ENCODE results near the gene NPC1.

Gene NPC1

DNA sequence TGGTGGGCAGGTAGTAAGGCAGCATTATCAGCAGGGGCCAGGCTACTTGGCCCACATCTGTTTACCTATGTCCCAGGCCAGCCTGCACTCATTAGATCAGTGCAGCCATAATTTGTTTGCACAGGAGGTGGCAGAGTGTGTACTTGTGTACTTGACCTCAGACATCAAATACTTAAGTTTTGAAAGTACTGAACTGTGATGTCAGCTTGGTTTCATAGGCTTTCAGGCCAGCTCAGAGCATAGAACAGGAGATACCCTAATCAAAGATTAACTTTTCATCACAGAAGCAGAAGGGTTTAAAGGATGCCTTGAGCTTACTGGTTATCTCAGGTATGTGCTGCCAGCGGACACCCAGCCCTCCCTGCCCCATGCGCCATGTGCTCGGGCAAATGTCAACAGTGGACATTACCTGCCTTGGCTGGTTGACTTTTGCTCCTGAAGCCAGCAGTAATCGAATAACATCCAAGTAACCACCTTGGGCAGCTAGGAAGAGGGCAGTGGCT, 43.2 kb upstream of the NPC1 start:
- no peak overlapping the region for H3K4me3 ChIP-seq (ENCODE audit: low read depth, low read length)
- TF ChIP-seq, protein P1, sequence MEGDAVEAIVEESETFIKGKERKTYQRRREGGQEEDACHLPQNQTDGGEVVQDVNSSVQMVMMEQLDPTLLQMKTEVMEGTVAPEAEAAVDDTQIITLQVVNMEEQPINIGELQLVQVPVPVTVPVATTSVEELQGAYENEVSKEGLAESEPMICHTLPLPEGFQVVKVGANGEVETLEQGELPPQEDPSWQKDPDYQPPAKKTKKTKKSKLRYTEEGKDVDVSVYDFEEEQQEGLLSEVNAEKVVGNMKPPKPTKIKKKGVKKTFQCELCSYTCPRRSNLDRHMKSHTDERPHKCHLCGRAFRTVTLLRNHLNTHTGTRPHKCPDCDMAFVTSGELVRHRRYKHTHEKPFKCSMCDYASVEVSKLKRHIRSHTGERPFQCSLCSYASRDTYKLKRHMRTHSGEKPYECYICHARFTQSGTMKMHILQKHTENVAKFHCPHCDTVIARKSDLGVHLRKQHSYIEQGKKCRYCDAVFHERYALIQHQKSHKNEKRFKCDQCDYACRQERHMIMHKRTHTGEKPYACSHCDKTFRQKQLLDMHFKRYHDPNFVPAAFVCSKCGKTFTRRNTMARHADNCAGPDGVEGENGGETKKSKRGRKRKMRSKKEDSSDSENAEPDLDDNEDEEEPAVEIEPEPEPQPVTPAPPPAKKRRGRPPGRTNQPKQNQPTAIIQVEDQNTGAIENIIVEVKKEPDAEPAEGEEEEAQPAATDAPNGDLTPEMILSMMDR (IDR thresholded peaks at IDR 0.05; ENCODE audit: low read depth, low read length) = no peak

DNA sequence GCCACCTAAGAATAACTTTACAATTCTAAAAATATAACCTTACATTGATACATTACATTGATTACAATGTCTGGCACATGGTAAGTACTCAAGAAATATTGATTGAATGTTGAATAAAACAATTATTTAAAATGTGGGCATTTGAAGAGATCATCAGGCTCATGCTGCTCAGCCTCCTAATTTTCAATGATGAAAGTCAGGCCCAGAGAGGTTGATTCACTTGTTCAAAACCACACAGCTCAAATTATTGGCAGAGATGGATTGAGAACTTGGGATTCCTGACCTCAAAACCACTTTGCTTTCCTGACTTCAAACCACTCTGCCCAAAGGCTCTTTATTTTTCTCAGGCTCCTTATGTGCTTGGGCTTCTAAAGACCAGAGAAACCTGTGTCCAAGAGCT, 41.7 kb upstream of the NPC1 start:
- TF ChIP-seq, protein P1 (IDR thresholded peaks at IDR 0.05; ENCODE audit: low read depth, low read length) = no peak
- no peak overlapping the region for H3K4me3 ChIP-seq (ENCODE audit: low read depth, low read length)

DNA sequence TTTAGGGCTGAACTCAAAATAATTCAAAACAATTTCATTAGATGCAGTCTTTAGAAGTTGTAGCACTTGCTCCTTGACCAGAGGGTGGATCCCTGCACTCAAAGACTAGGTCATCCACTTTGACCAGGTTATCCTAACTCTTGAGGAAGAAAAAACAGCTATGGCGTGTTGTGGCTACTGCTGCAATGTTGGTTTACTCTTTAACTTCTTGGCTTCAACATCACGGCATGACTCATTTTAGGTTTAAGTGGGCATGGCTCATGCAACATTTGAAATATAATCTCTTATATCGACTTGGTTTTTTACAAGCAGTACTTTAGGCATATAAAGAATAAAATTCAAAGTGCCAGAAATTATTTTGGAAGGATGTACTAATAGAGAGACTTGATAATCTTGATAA, 41.0 kb upstream of the NPC1 start:
- TF ChIP-seq, protein P1 (IDR thresholded peaks at IDR 0.05; ENCODE audit: low read depth, low read length) = no peak
- H3K4me3 ChIP-seq (ENCODE audit: low read depth, low read length) = no peak overlapping the region

DNA sequence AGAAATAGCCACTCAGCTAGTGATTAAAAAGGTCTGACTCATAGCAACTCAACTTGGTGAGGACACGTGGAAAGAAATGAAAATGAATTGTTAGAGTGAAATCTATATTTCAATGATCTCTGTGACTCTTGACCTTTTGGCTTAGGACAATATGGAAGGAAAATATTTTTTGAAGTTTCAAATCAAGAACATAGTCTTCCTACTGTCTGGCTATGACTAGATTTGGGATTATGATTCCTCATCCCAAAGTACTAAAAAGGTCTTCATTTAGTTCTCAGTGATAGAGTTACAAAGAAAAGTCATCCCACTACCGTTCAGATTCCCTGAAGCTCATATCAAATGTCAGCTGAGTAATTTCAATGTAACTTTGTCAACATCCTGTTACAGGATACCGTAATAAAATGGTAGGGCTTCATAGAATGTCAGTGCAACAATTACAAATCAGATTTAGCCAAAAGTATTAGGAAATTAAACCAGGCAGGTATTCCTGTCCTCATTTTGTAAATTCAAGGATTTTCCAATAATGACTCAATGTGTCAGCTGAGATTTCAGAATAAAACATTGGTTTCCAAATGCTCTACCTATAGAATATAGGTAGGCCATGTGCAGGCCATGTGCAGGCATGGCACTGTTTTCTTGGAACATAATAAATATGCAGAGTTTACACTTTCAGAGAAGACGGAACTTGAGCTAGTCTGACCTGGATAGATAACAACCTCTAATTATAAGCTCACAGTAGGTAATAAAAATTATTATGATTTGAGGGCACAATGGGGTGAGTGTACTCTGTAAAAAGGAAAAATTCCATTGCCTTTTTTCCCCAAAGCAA, 40.4 kb upstream of the NPC1 start:
- TF ChIP-seq, protein P1 (IDR thresholded peaks at IDR 0.05; ENCODE audit: low read depth, low read length) = no peak
- H3K4me3 ChIP-seq (ENCODE audit: low read depth, low read length) = no peak overlapping the region

DNA sequence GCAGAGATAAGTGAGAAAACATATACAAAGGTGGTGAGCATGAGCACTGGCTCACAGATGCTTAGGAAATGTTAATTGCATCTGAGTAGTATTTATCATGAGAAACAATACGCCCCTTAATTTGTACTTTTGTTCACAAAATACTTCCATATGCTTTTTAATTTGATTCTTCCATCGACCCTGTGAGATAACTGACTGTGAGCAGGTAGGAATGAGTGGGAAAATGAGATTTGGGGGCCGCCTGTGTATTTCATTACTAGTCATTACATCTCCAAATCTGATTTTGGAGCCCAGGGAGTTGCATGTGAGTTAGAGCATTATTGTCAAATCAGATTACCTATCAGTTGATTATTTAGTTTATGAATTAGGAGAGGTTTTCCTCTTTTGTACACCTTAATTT, 36.7 kb upstream of the NPC1 start:
- H3K4me3 ChIP-seq (ENCODE audit: low read depth, low read length) = no peak overlapping the region
- TF ChIP-seq, protein P1 (IDR thresholded peaks at IDR 0.05; ENCODE audit: low read depth, low read length) = no peak

DNA sequence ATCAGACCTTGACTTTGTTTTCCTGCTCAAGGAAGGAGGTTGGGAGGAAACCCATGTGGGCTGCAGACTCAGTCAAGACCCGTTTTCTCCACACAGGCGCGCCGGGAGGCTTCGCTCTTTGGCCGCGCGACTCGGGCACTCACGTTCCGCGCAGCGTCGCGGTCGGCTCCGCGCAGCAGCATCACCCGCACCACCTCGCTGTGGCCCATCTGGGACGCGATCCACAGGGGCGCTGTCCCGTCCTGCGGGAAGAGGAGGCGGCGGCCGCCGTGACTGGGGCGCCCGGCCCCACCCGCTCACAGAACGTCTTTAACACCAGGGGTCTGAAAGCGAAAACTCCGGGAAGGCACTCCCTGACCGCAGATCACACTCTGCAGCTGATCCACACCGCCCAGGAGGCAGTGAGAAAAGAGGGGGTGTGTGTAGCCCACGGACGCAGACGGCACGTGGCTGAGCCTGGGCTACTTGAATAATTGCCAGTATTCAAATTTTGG, 33.1 kb upstream of the NPC1 start:
- TF ChIP-seq, protein P1 (IDR thresholded peaks at IDR 0.05; ENCODE audit: low read depth, low read length) = no peak
- peak overlapping the region; percentile 45 for H3K4me3 ChIP-seq (ENCODE audit: low read depth, low read length)

DNA sequence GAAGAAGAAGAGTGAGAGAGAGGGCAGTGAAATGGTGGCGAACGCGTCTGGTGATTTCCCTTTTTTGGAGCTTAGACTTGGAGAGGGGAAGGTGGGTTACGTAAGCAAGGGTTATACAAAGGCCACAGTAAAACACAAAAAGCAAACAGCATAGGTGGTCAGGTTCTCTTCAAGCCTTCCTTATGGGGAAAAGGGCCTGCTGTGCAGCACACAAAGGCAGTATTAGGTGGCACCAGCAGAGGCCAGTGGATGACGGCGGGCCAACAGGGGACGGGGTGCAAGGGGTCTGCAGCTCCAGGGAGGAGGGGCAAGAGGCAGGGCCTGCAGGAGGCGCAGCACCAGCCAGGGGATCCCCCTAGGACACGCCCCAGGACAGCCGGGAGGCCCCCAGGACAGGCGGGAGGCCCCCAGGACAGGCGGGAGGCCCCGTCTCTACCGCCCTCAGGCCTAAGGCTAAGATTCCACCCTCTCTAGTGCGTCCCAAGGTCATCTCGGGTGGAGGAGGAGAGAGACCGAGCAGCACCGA, 32.6 kb upstream of the NPC1 start:
- TF ChIP-seq, protein P1 (IDR thresholded peaks at IDR 0.05; ENCODE audit: low read depth, low read length) = no peak
- H3K4me3 ChIP-seq (ENCODE audit: low read depth, low read length) = peak overlapping the region; percentile 45; the same call in 1 of the 2 replicates

Data from WI38 (cell line).